ENCODE measurements around the gene BCL11B.

BCL11B gene

GRCh38 chr14:99289394-99290189 lies 17.6 kb upstream of the BCL11B start:
- CTCF ChIA-PET: interaction anchor here (0.7 to 1.4 kb wide), 2 partner anchors 12 to 30 kb away, joined by 3 to 6 read pairs; no protein-coding TSS in a partner anchor
- DNase-seq (ENCODE audit: extremely low spot score): no peak
- POLR2A ChIA-PET: no interaction called here
- TF ChIP-seq CTCF (IDR thresholded peaks at IDR 0.05; ENCODE audit: control extremely low read depth, extremely low read depth, low read depth, missing control alignments): no peak

- CTCF ChIA-PET: no interaction called here
- TF ChIP-seq CTCF (IDR thresholded peaks at IDR 0.05; ENCODE audit: control extremely low read depth, extremely low read depth, low read depth, missing control alignments): no peak
- no peak for DNase-seq (ENCODE audit: extremely low spot score)
- POLR2A ChIA-PET: no interaction called here
Measured at GRCh38 chr14:99288948-99289347, 17.0 kb upstream of the BCL11B start.

- peak; percentile 56 for DNase-seq (ENCODE audit: extremely low spot score)
- ChIA-PET POLR2A (no interaction called here), CTCF (interaction anchor here (0.9 to 3.0 kb wide), 4 partner anchors 10 to 22 kb away, joined by 3 to 8 read pairs (median 8); no protein-coding TSS in a partner anchor)
- no peak for TF ChIP-seq CTCF (IDR thresholded peaks at IDR 0.05; ENCODE audit: control extremely low read depth, extremely low read depth, low read depth, missing control alignments)
Measured at GRCh38 chr14:99287269-99287942, 15.4 kb upstream of the BCL11B start.

- CTCF ChIA-PET: interaction anchor here (0.9 to 3.0 kb wide), 4 partner anchors 9 to 21 kb away, joined by 3 to 8 read pairs (median 8); no protein-coding TSS in a partner anchor
- peak; percentile 51 for DNase-seq (ENCODE audit: extremely low spot score)
- POLR2A ChIA-PET: no interaction called here
- no peak for TF ChIP-seq CTCF (IDR thresholded peaks at IDR 0.05; ENCODE audit: control extremely low read depth, extremely low read depth, low read depth, missing control alignments)
Measured at GRCh38 chr14:99286761-99287160, 14.8 kb upstream of the BCL11B start.

- TF ChIP-seq CTCF (IDR thresholded peaks at IDR 0.05; ENCODE audit: control extremely low read depth, extremely low read depth, low read depth, missing control alignments): no peak
- POLR2A ChIA-PET: no interaction called here
- CTCF ChIA-PET: interaction anchor here (1.0 to 3.0 kb wide), 5 partner anchors 9 to 35 kb away, joined by 3 to 9 read pairs (median 5); no protein-coding TSS in a partner anchor
- DNase-seq (ENCODE audit: extremely low spot score): no peak
Measured at GRCh38 chr14:99284254-99285004, 12.4 kb upstream of the BCL11B start.

Measured in GM10248 (cell line).